HG03565 (cell line): ENCODE results near the gene RAPGEF6.
A peak's percentile ranks its signal among the peaks of the same experiment; 100 is the strongest.
"Not testable (repeated sequence)": the region's sequence is repeated elsewhere in the genome, so short reads cannot be mapped to it uniquely, and the experiment has no call there.

ENCODE experiments used
- ATAC-seq: cut with Tn5 transposase; IDR thresholded peaks from one replicate; pipeline ENCODE4 v1.9.1; 2021; ENCODE audit warnings: mild to moderate bottlenecking, moderate library complexity; ENCODE audit not compliant: unreplicated experiment

RAPGEF6 gene

GRCh38 chr5:131634996-131635683 is at the start of gene RAPGEF6:
RAPGEF6 (minus strand) TSS chr5:131635229; CDS start chr5:131635030, 199 bp downstream.
- peak; percentile 76 for ATAC-seq

- ATAC-seq = no peak
These were observed 49.6 kb upstream of the RAPGEF6 start for GRCh38 chr5:131684595-131684994.

DNA sequence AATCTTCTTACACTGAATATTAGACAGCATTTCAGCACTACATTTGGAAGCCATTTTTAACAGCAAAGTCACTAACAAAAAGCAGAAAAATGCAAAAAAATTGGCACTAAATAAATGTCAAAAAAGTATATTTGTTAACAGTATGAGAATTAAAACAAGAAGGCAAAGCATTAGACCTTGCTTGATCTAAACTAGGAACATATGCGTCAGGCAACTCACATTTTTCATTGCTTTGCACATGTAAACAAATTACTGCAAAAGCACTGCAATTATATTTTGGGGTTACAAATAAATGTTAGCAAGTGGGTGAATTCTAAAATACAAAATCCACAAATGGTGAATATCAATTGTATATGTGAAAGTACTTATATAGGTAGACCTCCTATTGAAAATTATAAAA is 49.0 kb upstream of the RAPGEF6 start:
- ATAC-seq = no peak

DNA sequence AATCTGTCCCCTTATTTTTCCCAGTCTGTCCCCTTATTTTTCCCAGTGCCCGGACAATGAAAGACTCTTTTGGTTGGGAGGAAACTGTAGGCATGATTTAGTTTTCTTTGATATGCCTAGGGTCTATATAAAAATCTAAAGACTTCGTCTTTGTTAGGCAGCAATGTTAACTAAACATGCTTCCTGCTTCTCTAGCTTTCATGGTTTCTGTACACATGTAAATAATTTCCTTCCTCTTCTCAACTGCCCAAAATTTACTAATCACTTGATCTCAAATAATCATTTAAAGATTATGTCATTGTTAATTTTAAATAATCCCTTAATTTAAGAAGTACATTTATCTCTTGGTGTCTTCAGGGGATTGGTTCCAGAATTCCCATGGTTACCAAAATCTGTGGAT is 47.8 kb upstream of the RAPGEF6 start:
- no peak for ATAC-seq

GRCh38 chr5:131682175-131682574 is 47.1 kb upstream of the RAPGEF6 start:
- ATAC-seq = no peak

GRCh38 chr5:131679911-131680310 is 44.9 kb upstream of the RAPGEF6 start:
- ATAC-seq = no peak

GRCh38 chr5:131678273-131678672 is 43.2 kb upstream of the RAPGEF6 start:
- ATAC-seq = not testable (repeated sequence)

- no peak for ATAC-seq
These were observed 42.1 kb upstream of the RAPGEF6 start for GRCh38 chr5:131677115-131677514.

DNA sequence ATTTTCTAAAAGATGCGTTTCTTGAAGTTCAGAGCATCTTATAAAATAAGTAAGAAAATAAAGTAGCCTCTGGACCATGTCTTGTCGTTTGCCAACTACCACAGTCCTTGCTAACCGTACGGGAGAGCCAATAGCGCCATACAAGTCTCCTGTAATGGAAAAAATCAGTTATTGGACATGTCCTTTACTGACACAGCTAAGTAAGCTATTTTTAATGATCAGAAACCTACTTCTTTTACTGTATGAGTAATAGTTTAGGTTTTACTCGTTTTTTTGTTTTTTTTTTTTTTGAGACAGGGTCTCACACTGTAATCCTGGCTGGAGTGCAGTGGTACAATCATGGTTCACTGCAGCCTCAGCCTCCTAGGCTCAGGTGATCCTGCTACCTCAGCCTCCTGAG is 37.7 kb upstream of the RAPGEF6 start:
- ATAC-seq = no peak

DNA sequence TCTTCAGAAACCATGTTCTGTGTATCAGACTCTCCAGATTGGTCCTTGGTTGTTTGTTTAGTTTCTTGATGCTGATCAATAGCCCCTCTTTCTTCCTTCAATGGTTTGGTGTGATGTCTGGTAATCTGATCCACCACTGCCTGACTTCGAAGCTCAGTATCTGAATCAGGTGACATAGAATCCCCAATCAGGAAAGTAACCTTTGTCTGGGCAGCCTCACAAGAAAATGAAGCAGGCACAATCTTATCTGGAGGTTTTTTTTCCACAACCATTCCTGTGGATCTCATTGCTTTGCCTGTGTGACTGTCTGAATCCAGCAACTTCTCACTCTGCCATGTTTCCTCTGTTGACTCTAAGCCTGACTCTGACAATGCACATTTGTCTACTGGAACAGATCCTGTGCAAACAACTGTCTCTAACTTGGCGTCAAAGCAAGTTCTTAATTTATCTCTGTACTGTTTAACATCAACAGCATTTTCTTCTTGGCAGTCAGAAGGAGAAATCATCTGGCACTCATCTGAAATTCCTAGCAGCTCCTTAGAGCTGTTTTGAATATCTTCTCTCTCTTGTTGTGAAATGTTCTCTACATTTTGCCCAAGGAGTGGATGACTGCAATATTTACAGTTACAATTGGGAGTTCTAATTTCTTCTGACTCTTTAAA is 37.1 kb upstream of the RAPGEF6 start:
- no peak for ATAC-seq

DNA sequence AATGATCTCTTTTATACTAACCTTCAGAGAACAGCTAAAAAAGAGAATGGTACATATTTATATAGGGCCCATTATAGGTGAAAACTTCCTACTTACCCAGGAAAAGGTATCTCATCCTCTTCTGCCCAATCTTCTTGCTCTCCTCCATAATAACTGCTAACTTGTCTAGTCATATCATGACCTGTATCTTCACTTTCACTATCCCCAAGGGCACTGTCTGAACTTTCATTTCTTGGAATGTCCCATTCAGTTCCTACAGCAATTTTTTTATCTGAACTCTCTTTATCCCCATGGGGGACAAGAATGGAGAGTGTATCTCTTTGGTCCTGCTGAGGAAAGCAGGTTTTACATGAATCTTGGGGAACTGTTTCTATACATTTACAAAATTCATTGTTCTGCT is 36.4 kb upstream of the RAPGEF6 start:
- ATAC-seq = peak; percentile 53

DNA sequence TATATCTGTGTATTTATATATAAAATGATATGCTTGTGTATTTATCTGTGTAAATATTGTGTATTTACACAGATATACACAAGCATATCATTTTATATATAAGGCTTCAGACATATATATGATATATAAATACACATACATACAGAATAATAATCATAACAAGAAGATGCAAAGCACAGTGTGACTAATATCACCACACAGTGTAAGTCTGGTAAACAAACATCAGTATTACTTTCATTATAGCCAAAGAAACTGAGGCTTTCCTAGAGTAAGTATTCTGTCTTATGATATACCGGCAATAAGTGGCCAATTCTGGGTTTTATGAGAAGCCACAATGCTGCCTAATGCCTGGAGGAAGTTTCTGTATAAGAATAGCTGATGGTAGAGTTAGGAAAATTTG is 29.9 kb upstream of the RAPGEF6 start:
- peak; percentile 65 for ATAC-seq

- no peak for ATAC-seq
These were observed 26.9 kb upstream of the RAPGEF6 start for GRCh38 chr5:131661933-131662332.

- ATAC-seq = no peak
These were observed 24.8 kb upstream of the RAPGEF6 start for GRCh38 chr5:131659841-131660240.

GRCh38 chr5:131659290-131659689 is 24.3 kb upstream of the RAPGEF6 start:
- ATAC-seq = no peak

DNA sequence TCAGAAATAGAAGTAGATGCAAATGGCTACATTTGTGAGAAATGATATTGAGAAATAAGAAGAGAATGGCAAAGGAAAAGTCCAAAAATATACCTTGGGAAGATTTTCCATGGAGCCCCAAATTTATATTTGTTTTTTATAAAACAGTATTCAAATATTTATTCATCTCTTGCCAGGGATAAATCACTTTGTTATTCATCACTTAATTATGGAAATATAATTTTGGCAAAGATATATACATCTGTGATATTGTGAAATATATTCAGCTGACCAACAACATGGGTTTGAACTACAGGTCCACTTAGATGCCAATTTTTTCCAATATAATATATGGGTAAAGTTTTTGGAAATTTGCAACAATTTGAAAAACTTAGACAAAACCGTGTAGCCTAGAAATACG is 19.7 kb upstream of the RAPGEF6 start:
- no peak for ATAC-seq

GRCh38 chr5:131654309-131654708 is 19.3 kb upstream of the RAPGEF6 start:
- no peak for ATAC-seq

GRCh38 chr5:131649161-131649560 is 14.1 kb upstream of the RAPGEF6 start:
- no peak for ATAC-seq

- ATAC-seq = peak; percentile 70
These were observed 12.2 kb upstream of the RAPGEF6 start for GRCh38 chr5:131647048-131647769.

DNA sequence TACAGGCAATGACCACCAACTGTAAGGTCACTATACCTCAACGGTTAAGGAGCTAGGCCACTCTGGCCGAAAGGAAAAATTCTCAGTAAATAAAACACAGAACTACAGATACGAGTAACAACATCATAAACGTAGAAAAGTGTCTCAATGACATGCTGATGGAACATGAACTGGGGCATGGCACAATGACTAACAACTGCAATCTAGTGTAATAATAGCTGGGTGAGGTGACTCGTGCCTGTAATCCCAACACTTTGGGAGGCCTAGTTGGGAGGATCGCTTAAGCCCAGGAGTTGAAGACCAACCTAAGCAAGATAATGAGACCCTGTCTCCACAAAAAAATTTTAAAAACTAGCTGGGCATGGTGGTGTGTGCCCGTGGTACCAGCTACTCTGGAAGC is 9.8 kb upstream of the RAPGEF6 start:
- ATAC-seq = no peak

DNA sequence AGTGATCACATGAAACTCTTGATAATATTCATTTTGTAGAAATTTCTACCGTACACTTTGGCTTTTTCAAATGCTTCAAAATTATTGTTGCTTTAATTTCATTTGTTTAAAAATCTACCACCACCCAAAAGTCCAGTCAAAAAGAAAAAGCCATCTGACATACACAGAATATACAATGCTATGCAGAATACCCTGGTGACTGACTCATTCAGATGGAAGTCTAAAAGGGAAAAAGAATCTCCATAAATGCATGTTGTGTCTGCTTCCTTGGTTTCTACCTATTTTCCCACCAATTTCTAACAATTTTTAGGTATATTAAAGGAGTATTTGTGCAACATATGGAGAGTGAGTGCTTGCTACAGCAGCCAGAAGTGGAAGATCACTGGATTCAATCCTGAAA is 9.3 kb upstream of the RAPGEF6 start:
- no peak for ATAC-seq

GRCh38 chr5:131641494-131641893 is 6.5 kb upstream of the RAPGEF6 start:
- ATAC-seq = no peak
